GM19035 (cell line): ENCODE measurements around the gene TMEM115.
A peak's percentile ranks its signal among the peaks of the same experiment; 100 is the strongest.

Source experiments
- ATAC-seq: cut with Tn5 transposase; IDR thresholded peaks from one replicate; pipeline ENCODE4 v1.9.1; 2021; ENCODE audit not compliant: unreplicated experiment

TMEM115 gene

DNA sequence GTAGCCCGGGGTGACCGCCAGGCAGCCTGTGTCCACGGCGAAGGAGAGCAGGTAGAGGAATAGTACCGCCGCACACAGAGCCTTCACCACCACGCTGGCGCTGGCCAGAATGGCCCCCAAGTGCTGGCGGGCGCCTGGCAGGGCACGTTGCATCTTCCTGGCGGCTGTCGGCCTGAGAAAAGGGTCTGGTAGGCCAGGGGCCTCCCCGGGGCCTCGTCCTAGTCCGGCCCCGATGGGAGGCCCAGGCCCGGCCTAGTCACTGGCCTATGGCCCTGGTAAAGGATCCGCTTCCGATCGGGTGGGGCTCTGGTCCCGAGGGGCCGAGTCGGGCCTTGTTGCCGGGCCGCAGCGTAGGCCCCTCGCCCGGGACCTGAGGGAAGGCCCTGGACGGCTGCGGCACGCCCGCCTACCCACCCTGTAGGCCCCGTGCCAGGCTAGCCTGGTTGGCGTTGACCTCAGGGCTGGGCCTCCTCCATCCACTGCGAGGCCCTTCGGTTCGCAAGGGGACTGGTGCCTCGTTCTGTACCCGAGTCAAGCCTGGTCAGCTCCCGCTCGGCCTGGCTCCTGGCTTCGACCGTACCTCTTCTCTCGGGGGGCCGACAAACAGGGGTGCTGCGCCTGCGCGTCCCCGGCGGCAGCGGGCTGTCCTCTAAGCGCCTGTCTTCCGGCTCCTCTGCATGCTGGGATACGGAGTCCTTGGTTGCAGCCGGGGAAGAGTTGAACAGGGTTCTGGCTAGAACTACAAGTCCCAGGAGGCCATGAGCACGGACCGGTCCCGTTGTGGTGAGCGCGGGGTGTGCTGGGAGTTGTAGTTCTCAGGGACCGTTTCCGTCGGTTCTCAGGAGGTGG is at the start of gene TMEM115:
TMEM115 (minus strand) TSS at position 611 of the 849 bp plus-strand sequence; CDS start at position 153, 458 bp downstream.
- peak; percentile 99 for ATAC-seq

DNA sequence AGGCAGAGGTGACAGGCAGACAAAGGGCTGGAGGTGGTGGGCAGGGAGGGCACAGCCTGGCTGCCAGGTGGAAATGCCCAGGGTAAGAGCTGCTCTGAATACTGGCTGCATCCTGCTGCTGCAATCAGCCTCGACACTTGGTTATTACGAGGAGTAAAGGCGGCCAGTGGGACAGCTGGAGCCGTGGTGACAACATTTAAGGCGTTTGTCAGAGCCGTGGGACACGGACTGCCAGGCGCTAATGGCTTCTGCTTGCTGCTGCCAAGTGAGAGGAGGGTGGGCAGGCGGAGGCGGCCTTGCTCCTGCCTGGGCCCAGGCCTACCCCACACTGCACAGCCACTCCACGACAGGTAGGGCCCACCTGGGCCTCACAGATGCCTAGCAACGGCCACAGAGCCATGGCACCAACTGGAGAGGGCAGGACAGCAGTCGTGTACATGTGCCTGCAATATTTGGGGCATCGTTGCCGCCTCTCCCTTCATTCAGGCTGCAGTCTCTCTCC is 49.2 kb upstream of the TMEM115 start:
- no peak for ATAC-seq

DNA sequence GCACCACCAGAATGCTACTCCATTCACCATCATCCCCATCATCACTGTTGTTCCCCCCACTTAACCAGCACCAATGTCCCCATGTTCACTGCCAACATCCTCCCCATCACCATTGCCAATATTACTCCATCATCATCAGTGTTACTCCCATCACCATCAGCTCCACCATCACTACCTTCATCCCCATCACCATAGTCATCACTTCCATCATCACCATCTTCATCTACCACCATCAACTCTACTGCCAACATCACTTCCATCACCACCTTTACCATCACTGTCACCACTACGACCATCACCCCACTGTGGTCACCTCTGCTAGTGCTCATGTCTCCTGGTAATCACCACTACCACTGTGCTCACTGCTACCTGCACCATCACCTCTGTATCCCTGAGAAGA is 47.2 kb upstream of the TMEM115 start:
- ATAC-seq = no peak

GRCh38 chr3:50405249-50405648 is 45.9 kb upstream of the TMEM115 start:
- ATAC-seq = no peak

DNA sequence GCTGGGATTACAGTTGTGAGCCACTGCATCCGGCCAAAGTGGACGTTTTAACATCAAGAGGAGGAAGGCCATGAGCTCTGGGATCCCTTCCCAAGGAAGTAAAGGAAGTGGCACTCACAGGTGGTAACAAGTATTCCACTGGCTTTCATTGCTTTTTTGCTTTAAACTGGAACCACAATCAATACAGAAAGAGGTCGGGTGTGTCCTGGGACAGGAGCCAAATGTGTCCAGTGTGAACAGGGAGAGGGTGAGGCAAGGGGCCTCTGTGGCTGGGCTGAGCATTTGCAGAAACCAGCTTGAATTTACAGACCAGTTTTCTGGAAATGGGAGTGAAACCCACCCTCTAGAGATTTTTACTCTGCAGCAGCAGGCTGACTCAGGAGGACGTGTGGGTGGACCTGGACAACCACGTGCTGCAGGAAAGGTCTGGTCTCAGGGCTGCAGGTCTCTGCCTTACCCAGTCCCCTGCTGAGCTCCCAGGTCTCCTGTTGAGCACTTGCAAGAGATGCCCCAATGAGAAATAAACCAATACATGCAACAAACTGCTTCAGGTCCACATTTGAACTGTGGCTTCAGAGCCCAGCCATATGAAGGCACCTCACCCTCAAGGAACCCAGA is 42.8 kb upstream of the TMEM115 start:
- no peak for ATAC-seq

DNA sequence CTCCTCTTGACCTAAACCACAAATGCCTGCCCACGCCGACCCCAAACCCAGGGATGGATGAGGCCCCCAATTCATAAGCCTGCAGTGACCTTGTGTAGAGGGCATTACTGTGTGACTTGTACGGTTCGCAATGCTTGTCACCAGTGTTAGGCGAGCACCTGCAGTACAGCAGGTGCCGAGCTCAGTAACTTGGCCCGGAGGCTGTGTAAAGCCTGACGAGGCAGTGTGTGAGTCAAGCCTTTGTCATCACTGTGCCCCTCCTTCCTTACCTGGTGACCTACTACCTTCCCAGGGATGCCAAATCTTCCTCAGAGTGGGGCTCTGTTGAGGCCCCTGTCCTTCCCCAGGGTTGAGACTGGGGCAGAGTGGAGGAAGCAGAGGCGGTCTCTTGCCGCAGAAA is 37.2 kb upstream of the TMEM115 start:
- ATAC-seq = no peak

DNA sequence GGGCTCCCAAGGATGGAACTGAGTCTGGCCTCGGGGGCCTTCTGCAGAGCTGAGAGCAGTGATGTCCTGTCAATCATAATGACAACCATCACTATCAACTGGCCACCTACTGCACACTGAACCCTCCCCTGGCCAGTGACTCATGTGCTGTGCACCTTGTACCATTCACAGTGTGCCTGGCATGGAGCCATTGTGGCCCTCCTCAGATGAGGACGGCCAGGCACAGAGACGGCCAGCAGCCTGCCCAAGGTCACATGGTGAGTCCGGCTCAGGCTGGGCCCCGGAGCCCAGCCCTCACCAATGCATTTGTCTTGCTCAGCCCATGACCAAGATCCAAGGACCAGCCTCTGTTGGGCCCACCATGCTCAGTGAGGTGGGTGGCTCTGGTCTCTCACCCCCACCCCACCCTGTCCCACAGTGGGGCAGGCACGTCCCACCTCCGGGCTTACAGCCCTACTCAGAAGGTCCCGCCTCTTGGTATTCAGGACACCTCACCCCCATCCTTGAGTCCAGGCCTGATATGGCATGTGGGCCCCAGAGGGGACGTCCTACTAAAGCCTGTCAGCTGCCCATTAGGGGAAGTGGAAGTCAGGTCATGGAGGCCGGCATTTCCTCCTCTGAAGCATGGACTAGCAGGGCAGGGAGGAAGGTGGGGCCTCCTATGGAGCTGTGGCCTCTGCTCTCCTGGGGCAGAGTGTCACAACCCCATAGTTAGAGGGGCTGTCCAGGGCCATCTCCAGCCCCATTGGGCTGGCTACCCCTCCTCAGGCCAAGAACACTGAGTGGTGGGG is 35.9 kb upstream of the TMEM115 start:
- no peak for ATAC-seq

- ATAC-seq = no peak
Observed at GRCh38 chr3:50393061-50393460, 33.7 kb upstream of the TMEM115 start.

DNA sequence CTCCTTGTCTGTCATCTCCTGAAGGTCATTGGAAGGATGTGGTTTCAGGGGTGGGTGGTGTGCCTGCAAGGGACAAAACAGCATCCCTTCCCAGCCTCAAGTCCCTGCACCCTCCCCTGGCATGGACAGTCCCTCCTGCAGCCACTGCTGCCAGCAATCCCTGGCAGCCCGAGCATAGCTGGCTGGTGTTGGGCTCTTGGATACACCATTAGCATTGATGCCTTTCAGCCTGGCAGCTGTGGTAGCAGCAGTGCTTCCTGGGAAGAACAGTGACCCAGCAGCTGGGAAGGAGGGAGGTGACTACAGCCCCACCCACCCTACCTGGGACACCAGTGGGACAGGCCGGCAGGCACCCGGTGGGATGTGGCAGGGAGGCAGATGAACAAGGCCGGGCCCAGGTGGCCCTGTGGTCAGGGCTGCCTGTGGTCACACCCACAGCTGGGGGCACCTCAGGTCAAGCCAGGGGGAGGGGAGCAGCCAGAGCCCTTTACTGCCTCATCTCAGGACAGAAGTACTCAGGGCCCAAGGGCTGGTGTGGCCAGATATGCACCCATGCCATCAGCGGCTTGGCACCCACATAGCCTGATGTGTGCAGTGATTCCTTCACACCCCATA is 32.9 kb upstream of the TMEM115 start:
- ATAC-seq = no peak

GRCh38 chr3:50390508-50391224 is 31.3 kb upstream of the TMEM115 start:
- no peak for ATAC-seq

DNA sequence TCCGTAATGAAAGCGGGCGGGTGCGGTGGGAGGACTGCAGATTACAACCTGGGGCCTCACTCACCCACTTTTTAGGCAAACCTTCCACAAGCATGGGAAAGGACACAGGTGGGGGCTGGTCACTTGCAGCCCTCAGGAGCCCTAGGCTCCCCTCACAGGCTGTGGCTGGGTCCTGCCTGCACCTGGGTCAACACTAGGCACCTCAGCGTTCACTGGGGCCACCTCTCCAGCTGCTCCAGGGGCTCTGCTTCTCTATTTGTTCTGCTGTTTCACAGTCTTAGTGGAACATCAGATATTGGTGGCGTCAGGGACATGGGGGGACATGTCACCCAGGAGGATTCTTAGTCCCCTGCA is 30.1 kb upstream of the TMEM115 start:
- ATAC-seq = no peak

GRCh38 chr3:50388720-50389413 is 29.5 kb upstream of the TMEM115 start:
- no peak for ATAC-seq

- ATAC-seq = no peak
Observed at GRCh38 chr3:50388016-50388719, 28.8 kb upstream of the TMEM115 start.

- no peak for ATAC-seq
Observed at GRCh38 chr3:50385754-50386153, 26.4 kb upstream of the TMEM115 start.

- no peak for ATAC-seq
Observed at GRCh38 chr3:50383750-50384149, 24.4 kb upstream of the TMEM115 start.

GRCh38 chr3:50382722-50383121 is 23.4 kb upstream of the TMEM115 start:
- ATAC-seq = no peak

DNA sequence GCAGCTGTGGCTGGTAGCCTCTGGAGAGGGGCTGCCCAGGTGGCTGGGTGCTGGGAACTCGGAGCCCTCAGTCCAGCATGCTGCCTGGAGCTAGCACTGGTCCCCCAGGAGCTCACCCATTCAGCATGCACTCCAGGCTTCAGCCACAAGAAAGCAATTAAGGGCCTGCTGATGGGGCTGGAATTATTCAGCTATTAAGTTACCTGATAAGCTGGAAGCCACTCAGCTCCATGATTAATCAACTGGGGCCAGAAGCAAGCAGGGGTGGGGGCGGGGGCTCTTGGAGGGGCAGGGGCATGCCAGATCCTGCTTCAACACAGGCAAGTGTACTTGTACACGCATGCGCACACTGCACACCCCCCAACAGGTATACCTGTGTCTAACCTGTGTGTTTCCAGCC is 22.1 kb upstream of the TMEM115 start:
- ATAC-seq = no peak

DNA sequence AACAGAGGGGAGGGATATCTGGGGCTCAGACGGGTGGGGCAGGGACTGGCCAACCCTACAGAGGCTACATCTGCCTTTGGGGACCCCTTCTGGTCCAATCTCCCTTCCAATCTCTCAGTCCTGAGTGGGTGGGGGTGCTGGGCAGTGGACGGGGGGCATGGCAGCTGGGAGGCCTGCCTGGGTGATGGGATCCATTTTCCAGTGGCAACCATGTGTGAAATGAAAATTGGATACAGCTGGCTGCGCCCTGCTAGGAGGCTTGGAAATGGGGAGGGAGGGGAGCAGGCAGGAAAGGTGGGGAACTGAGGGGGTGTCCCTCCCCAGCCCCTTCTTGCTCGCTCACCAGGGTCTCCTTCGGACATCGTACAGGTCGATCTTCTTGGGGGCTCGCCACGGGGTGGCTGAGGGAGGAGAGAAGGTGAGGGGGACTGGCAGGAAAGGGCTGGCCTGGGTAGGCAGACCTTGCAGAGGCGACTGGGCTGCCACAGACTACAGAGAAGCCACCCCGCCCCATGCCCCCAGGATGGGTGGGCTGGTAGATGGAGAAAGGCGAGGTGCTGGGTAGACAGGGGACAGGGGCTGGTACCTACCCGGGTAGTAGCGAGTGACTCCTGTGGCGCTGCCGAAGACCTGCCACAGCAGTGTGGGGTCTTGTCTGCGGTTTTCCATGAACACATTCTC is 21.2 kb upstream of the TMEM115 start:
- ATAC-seq = no peak

- ATAC-seq = no peak
Observed at GRCh38 chr3:50378757-50379156, 19.4 kb upstream of the TMEM115 start.
